Hepatocyte (in vitro differentiated cells): Measurements from ENCODE around the gene FXYD5.

ENCODE experiments used
- CTCF ChIP-seq: fragments of 200-600 bp; sonication (generic); IDR thresholded peaks from 2 replicates; pipeline ENCODE4 v1.5.1; 2016; ENCODE audit warnings: antibody characterized with exemption, mild to moderate bottlenecking; ENCODE audit not compliant: poor library complexity
- EZH2 ChIP-seq: fragments of 200-600 bp; sonication (generic); IDR thresholded peaks from 2 replicates; pipeline ENCODE4 v1.6.1; 2016; ENCODE audit warnings: antibody characterized with exemption, mild to moderate bottlenecking, borderline replicate concordance

GRCh38 chr19:35155441-35155840, 906 bp downstream of the FXYD5 start:
- no peak for TF ChIP-seq CTCF
- no peak for TF ChIP-seq EZH2
